NT2/D1 (cell line): ENCODE data around the gene TCEAL1.
"Not testable (repeated sequence)": the region's sequence is repeated elsewhere in the genome, so short reads cannot be mapped to it uniquely, and the experiment has no call there.

Experiments
- DNase-seq: peaks from one replicate; pipeline ENCODE4 v3.0.0-alpha.2; 2011; ENCODE audit warnings: low read depth, low spot score
- H3K27me3 ChIP-seq: 2 replicates; pipeline ENCODE4 v1.6.0; 2011; ENCODE audit warnings: mild to moderate bottlenecking; ENCODE audit not compliant: insufficient read length, insufficient read depth
- H3K36me3 ChIP-seq: 2 replicates; pipeline ENCODE4 v1.6.1; 2011; ENCODE audit warnings: mild to moderate bottlenecking, low read length, mixed read lengths; ENCODE audit not compliant: insufficient read depth, insufficient read length
- H3K4me1 ChIP-seq: 2 replicates; pipeline ENCODE4 v1.5.1; 2011; ENCODE audit not compliant: insufficient read depth, insufficient read length
- H3K4me3 ChIP-seq: 2 replicates; pipeline ENCODE4 v1.5.1; 2011; ENCODE audit warnings: low read depth; ENCODE audit not compliant: insufficient read length
- H3K9ac ChIP-seq: 2 replicates; pipeline ENCODE4 v1.6.0; 2011; ENCODE audit warnings: low read depth; ENCODE audit not compliant: insufficient read length
- H3K9me3 ChIP-seq: 2 replicates; pipeline ENCODE4 v1.5.1; 2011; ENCODE audit warnings: mild to moderate bottlenecking, low read length; ENCODE audit not compliant: insufficient read depth
- SUZ12 ChIP-seq: IDR thresholded peaks from 2 replicates; pipeline ENCODE4 v1.6.1; 2011; ENCODE audit not compliant: insufficient read length, insufficient read depth; ENCODE audit errors: extremely low read depth
- YY1 ChIP-seq: IDR thresholded peaks from 2 replicates; pipeline ENCODE4 v1.6.1; 2011; ENCODE audit not compliant: insufficient read length, insufficient read depth
- ZNF274 ChIP-seq: IDR thresholded peaks from 2 replicates; pipeline ENCODE4 v1.6.1; 2011; ENCODE audit warnings: mild to moderate bottlenecking, low read depth, low read length

TCEAL1 gene

GRCh38 chrX:103624111-103624510 is 4.7 kb upstream of the TCEAL1 start:
- H3K4me3 ChIP-seq: no peak overlapping the region
- no peak for TF ChIP-seq SUZ12
- TF ChIP-seq ZNF274: no peak
- TF ChIP-seq YY1: no peak
- H3K27me3 ChIP-seq: no peaks in the 10 kb centered on the region
- no peaks in the 10 kb centered on the region for H3K36me3 ChIP-seq
- H3K9me3 ChIP-seq: no peaks in the 10 kb centered on the region
- no peak for DNase-seq
- H3K9ac ChIP-seq: no peak overlapping the region
- peaks cover 5% of the 10 kb centered on the region for H3K4me1 ChIP-seq

- TF ChIP-seq YY1 (no peak), SUZ12 (no peak), ZNF274 (no peak)
- no peak for DNase-seq
- no peaks in the 10 kb centered on the region for H3K27me3 ChIP-seq
- H3K4me3 ChIP-seq: no peak overlapping the region
- no peak overlapping the region for H3K9ac ChIP-seq
- H3K36me3 ChIP-seq: peaks cover 3% of the 10 kb centered on the region
- H3K4me1 ChIP-seq: peaks cover 5% of the 10 kb centered on the region
- H3K9me3 ChIP-seq: no peaks in the 10 kb centered on the region
These were observed 1.9 kb upstream of the TCEAL1 start for GRCh38 chrX:103626855-103627254.

DNA sequence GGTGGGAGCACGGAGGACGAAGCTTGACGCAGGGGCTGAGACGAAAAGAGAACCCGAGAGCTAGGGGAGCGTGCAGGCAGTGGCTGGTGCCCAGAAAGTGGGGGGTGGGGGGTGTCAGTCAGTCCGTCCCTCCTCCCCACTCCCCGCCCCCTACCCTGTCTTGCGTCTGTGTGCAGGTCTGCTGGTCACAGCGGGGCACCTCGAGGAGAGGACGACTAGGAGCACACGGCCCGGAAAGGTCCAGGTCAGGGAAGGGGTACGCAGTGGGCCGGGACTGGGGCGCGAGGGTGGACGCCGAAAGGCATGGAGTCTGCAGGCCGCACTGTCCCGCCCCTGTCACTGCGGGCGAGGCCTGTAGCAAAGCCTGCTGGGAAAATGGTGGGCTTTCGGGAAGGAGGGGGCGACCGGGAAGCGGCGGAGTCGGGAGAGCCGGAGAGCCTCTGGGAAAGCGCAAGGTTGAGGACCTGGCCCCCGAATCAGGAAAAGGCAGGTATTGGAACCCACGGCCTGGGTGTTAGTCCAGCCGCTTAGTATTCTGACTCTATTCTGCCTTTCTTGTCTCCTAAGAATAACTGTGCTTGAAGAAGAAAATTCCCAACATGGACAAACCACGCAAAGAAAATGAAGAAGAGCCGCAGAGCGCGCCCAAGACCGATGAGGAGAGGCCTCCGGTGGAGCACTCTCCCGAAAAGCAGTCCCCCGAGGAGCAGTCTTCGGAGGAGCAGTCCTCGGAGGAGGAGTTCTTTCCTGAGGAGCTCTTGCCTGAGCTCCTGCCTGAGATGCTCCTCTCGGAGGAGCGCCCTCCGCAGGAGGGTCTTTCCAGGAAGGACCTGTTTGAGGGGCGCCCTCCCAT is 769 bp downstream of the TCEAL1 start:
- peak overlapping the region; percentile 75 for H3K9ac ChIP-seq
- peak overlapping the region; percentile 74 for H3K4me3 ChIP-seq
- H3K36me3 ChIP-seq: peaks cover 3% of the 10 kb centered on the region
- DNase-seq: peak; percentile 74
- no peaks in the 10 kb centered on the region for H3K9me3 ChIP-seq
- no peaks in the 10 kb centered on the region for H3K27me3 ChIP-seq
- peaks cover 5% of the 10 kb centered on the region for H3K4me1 ChIP-seq
- peak; percentile 32 for TF ChIP-seq YY1
- no peak for TF ChIP-seq ZNF274

DNA sequence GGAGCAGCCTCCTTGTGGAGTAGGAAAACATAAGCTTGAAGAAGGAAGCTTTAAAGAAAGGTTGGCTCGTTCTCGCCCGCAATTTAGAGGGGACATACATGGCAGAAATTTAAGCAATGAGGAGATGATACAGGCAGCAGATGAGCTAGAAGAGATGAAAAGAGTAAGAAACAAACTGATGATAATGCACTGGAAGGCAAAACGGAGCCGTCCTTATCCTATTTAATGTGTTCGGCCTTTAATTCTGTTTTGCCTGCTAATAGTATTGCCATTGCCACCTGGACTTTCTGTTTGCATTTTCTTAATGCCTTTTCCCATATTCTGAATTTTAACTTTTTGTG is 1.4 kb downstream of the TCEAL1 start:
- Histone ChIP-seq H3K9ac (peak overlapping the region; percentile 70), H3K36me3 (peaks cover 3% of the 10 kb centered on the region), H3K9me3 (no peaks in the 10 kb centered on the region), H3K4me1 (peaks cover 2% of the 10 kb centered on the region), H3K27me3 (no peaks in the 10 kb centered on the region), H3K4me3 (peak overlapping the region; percentile 74)
- no peak for TF ChIP-seq YY1
- no peak for TF ChIP-seq SUZ12
- TF ChIP-seq ZNF274: no peak
- no peak for DNase-seq

DNA sequence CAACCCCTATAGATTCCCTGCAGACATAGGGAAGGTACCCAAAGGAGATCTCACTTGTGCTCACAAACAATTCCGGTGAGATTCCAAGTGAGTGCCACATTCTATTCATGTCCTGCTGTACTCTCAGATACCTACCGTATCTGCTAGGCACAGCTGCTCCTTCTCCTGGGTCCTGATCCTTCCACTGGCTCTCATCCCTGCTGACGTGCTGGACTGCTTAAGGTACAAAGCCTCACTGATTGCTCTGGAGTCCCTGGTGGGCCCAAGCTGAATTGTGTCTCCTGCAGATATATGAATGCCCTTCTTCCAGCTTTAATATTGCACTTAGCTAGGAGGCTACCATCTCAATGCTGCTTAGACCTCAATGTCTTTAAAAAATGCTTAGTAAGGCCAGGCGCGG is 2.4 kb downstream of the TCEAL1 start:
- Histone ChIP-seq H3K36me3 (peaks cover 3% of the 10 kb centered on the region), H3K4me1 (no peaks in the 10 kb centered on the region), H3K9ac (no peak overlapping the region), H3K9me3 (no peaks in the 10 kb centered on the region), H3K4me3 (no peak overlapping the region), H3K27me3 (no peaks in the 10 kb centered on the region)
- TF ChIP-seq ZNF274 (no peak), YY1 (no peak), SUZ12 (no peak)
- DNase-seq: no peak

GRCh38 chrX:103635436-103635835 is 6.7 kb downstream of the TCEAL1 start:
- no peak for DNase-seq
- H3K36me3 ChIP-seq: peaks cover 3% of the 10 kb centered on the region
- H3K27me3 ChIP-seq: no peaks in the 10 kb centered on the region
- H3K9me3 ChIP-seq: no peaks in the 10 kb centered on the region
- no peak overlapping the region for H3K9ac ChIP-seq
- H3K4me3 ChIP-seq: no peak overlapping the region
- TF ChIP-seq ZNF274: no peak
- no peak for TF ChIP-seq SUZ12
- no peak for TF ChIP-seq YY1
- H3K4me1 ChIP-seq: no peaks in the 10 kb centered on the region

DNA sequence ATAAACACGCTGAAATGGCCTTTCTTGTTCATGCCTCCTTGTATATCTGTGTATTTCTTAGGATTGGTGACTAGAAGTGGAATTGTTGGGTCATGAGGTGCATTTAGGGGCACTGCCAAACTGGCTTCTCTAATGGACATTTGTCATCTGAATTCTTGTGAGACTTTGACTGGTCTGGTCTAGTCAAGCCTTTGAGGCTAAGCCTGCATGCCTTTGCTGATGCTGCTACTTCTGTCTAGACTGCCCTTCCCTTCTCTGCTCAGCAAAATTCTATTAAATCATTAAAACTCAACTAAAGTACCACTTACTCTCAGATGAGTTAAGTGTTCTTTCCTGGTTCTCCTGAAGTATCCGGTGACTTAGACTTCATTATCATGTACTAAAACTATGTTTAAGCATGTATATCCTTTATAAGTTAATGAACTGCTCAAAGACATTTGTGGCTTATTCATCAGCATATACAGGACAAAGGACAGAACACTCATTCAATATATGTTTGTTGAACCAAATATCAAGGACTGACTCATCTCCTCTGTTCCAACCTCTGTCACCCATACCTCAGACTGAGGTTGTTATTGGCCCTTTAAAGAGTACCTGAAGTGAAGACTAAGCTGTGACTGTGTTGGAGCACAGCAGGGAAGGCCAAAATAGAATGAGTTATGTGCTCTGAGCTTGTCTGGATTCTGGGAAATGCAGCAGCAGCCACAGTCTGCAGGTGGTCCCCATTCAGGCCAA is 9.0 kb downstream of the TCEAL1 start:
- TF ChIP-seq YY1 (no peak), ZNF274 (no peak), SUZ12 (no peak)
- H3K9ac ChIP-seq: no peak overlapping the region

DNA sequence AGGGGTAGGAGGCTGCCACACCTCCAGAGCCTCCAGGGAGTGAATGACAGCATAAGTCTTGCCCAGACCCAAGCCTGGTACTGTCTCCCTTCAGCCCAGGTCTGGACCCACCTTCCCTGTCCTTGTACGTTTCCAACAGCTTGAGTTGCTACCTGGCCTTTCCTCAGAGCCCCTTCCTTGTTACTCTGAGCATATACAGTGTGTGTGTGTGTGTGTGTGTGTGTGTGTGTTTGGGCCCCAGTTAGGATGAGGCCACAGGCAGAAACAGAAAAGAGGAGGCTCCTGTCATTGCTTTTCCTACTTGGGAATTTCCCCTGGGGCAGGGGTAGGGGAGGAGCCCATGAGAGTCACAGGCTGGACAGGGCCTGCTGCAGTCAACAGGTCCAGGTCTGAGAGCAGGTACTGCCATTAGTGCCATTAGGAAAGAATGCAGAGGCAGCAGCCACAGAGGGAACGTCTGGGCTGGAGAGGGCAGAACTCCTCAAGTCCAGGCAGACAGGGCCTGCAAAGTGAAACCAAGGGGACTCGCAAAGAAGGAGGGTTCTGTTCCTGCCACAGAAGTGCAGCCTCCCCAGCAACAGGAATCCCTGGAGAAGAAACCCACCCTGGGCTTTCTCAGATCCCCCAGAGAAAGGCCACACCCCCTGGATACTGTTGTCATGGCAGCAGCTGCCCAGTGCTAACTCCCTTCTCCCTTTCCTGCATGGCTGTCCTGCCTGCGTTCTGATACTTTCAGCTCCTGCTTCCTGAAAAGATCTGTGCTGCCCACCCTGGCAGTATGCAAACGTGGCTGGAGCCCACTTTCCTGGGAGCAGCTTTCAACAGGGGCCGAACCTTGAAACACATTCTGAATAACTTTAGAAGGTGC is 9.9 kb downstream of the TCEAL1 start:
- DNase-seq: peak; percentile 39
- H3K27me3 ChIP-seq, H3K36me3 ChIP-seq, H3K4me1 ChIP-seq, H3K9me3 ChIP-seq, H3K9ac ChIP-seq, H3K4me3 ChIP-seq: not testable (repeated sequence)

More for the DNA sequence above, 9.0 kb downstream of the TCEAL1 start:
- no peak overlapping the region for H3K4me3 ChIP-seq
- DNase-seq: no peak
- no peaks in the 10 kb centered on the region for H3K27me3 ChIP-seq
- H3K4me1 ChIP-seq: no peaks in the 10 kb centered on the region
- no peaks in the 10 kb centered on the region for H3K36me3 ChIP-seq
- no peaks in the 10 kb centered on the region for H3K9me3 ChIP-seq
